K562 (cell line): ENCODE results near the gene ULBP2. TPM values are rescaled to one million over a fixed set of nuclear protein-coding genes. Genes with fewer than 3 reads are reported as not detected.

ENCODE experiments used
- ATF1 ChIP-seq, 2 experiments: fragments of 450-650 bp in 1 of 2; IDR thresholded peaks; 2 replicates each; pipeline ENCODE4 v1.6.1; 2016; ENCODE audit warnings: missing compliant biosample characterization in 1 of 2, missing genetic modification characterization in 1 of 2
- DACH1 ChIP-seq: fragments of 450-650 bp; IDR thresholded peaks from 2 replicates; pipeline ENCODE4 v1.6.1; 2018; ENCODE audit not compliant: partially characterized antibody
- KDM4B ChIP-seq, 2 experiments: fragments of 450-650 bp in 1 of 2; sonication (generic) in 1 of 2; IDR thresholded peaks; 2 replicates each; pipeline ENCODE4 v1.6.1; 2016 to 2017; ENCODE audit warnings: borderline replicate concordance in 2 of 2, antibody characterized with exemption in 1 of 2, low read depth in 1 of 2, mild to moderate bottlenecking in 1 of 2
- KLF10 ChIP-seq: fragments of 250-450 bp; sonication (Bioruptor Pico); IDR thresholded peaks from 2 replicates; pipeline ENCODE4 v1.6.1; 2021; ENCODE audit warnings: matching md5 sums
- MEIS2 ChIP-seq: fragments of 450-650 bp; IDR thresholded peaks from 2 replicates; pipeline ENCODE4 v1.6.1; 2014; ENCODE audit warnings: mild to moderate bottlenecking; ENCODE audit not compliant: partially characterized antibody
- SRSF7 ChIP-seq: fragments of 200-400 bp; formaldehyde crosslinking; optimal IDR thresholded peaks from 2 replicates; pipeline ENCODE3; 2017; ENCODE audit warnings: mild to moderate bottlenecking, low read depth, low read length
- STAT5B ChIP-seq: fragments of 250-450 bp; sonication (Bioruptor Pico); IDR thresholded peaks from 2 replicates; pipeline ENCODE4 v1.8.0; 2021; ENCODE audit warnings: mild to moderate bottlenecking, inconsistent platforms
- TAF1 ChIP-seq: IDR thresholded peaks from 2 replicates; pipeline ENCODE4 v1.6.1; 2011; ENCODE audit warnings: mild to moderate bottlenecking, low read length, moderate library complexity; ENCODE audit not compliant: insufficient read depth, control insufficient read depth, severe bottlenecking; ENCODE audit errors: extremely low read depth
- ZBED1 ChIP-seq: IDR thresholded peaks from 2 replicates; pipeline ENCODE4 v1.6.1; 2014
- ZEB2 ChIP-seq: fragments of 450-650 bp; IDR thresholded peaks from 2 replicates; pipeline ENCODE4 v1.6.1; 2016
- ZNF436 ChIP-seq: fragments of 250-450, 450-650 bp; sonication (Bioruptor Pico); formaldehyde crosslinking; IDR thresholded peaks from 2 replicates; pipeline ENCODE4 v1.7.0; 2020; ENCODE audit warnings: mild to moderate bottlenecking
- ZNF57 ChIP-seq: fragments of 450-650 bp; formaldehyde crosslinking; IDR thresholded peaks from 2 replicates; pipeline ENCODE4 v1.4.0; 2020; ENCODE audit warnings: mild to moderate bottlenecking, moderate library complexity
- ZNF668 ChIP-seq: fragments of 250-450 bp; sonication (Bioruptor Pico); IDR thresholded peaks from 2 replicates; pipeline ENCODE4 v1.8.0; 2022; ENCODE audit warnings: mild to moderate bottlenecking, inconsistent platforms
- polyA plus RNA-seq, 8 experiments: library from polyadenylated mRNA; depleted of rRNA in 4 of 8; stranded (reverse) in 5 of 8; unstranded in 3 of 8; fragments of >200 nt; fragmentation: Nextera tagmentation in 2 of 8; fragmentation: Illumina TruSeq in 1 of 8; extraction: Ambion mirVana in 2 of 8; extraction: Trizol in 1 of 8; gene quantifications; 2 replicates each; pipeline versions ENCODE4 v1.2.1 to v1.2.3, GENCODE V29; 2011 to 2014; ENCODE audit warnings: inconsistent platforms in 1 of 8, missing spikeins in 1 of 8
- total RNA-seq, 7 experiments: library from RNA; depleted of rRNA in 6 of 7; stranded (reverse); fragments of >200 nt in 6 of 7; fragmentation: Illumina TruSeq in 2 of 7; extraction: Trizol in 2 of 7; gene quantifications; 2 replicates each; pipeline versions ENCODE4 v1.2.1 to v1.2.3, GENCODE V29; 2011 to 2021; ENCODE audit warnings: low replicate concordance in 1 of 7
- TF ChIP-seq, protein P1 (sequence below), 2 experiments: fragments of 450-650 bp in 1 of 2; sonication (generic) in 1 of 2; formaldehyde crosslinking in 1 of 2; IDR thresholded peaks; 2 replicates each; pipeline versions ENCODE4 v1.7.1 to v1.9.0; 2016 to 2022; ENCODE audit warnings: inconsistent platforms in 1 of 2, mild to moderate bottlenecking in 1 of 2, missing genetic modification reagents in 1 of 2
- TF ChIP-seq, protein P2 (sequence below): fragments of 450-650 bp; conservative IDR thresholded peaks from 2 replicates; pipeline ENCODE4 v1.6.1; 2016; ENCODE audit warnings: missing genetic modification characterization, low read depth, mild to moderate bottlenecking, missing compliant biosample characterization, moderate library complexity
- TF ChIP-seq, protein P3 (sequence below), 2 experiments: fragments of 450-650 bp in 1 of 2; sonication (generic) in 1 of 2; formaldehyde crosslinking; conservative IDR thresholded peaks; 2 replicates each; pipeline versions ENCODE4 v1.4.0 to v1.8.1; 2020 to 2022; ENCODE audit warnings: mild to moderate bottlenecking in 1 of 2, missing genetic modification reagents in 1 of 2

ULBP2 gene
- total and polyA plus RNA-seq, 9 of the 15 experiments (the other 6 are each of a cell fraction or from before 2014, with no cell fraction given), result 0.50 to 5.3 (median 1.2) TPM

DNA sequence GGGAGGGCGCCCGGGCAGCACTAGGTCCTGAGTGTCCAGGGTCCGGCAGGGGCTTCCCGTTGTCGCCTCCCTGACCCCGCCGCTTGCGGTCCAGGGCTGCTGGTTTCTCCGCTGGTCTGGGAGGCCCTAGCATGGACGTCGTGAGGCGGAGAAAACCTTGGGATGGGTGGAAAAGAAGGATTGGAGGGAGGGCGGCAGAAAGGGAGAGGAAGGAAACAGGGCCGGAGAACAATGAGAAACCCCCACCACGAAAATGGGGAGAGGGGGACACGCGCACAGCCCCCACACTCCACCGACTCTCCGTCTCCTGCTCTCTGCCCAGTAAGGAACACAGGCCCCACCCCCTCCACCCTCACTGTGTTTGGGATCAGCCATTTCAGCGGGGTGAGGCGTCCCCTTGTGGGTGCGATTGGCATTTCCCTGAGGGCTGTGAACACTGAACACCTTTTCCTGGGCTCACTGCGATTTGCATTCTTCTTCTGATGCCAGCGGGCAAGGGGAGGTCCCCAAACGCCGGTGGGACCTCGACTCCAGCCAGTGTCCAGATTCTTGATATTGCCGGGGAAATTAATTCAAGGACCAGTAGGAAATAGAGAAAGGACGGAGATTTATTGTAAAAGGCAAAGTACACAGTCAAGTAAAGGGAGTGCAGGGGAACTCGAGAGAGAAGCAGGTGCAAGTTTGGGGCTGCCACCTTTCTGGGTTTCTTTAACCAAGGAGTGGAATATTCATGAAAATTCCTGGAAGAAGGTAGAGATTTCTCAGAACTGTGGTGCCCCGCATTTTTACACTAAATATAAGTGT, 15.6 kb upstream of the ULBP2 start (continued):
- TF ChIP-seq, protein P1, sequence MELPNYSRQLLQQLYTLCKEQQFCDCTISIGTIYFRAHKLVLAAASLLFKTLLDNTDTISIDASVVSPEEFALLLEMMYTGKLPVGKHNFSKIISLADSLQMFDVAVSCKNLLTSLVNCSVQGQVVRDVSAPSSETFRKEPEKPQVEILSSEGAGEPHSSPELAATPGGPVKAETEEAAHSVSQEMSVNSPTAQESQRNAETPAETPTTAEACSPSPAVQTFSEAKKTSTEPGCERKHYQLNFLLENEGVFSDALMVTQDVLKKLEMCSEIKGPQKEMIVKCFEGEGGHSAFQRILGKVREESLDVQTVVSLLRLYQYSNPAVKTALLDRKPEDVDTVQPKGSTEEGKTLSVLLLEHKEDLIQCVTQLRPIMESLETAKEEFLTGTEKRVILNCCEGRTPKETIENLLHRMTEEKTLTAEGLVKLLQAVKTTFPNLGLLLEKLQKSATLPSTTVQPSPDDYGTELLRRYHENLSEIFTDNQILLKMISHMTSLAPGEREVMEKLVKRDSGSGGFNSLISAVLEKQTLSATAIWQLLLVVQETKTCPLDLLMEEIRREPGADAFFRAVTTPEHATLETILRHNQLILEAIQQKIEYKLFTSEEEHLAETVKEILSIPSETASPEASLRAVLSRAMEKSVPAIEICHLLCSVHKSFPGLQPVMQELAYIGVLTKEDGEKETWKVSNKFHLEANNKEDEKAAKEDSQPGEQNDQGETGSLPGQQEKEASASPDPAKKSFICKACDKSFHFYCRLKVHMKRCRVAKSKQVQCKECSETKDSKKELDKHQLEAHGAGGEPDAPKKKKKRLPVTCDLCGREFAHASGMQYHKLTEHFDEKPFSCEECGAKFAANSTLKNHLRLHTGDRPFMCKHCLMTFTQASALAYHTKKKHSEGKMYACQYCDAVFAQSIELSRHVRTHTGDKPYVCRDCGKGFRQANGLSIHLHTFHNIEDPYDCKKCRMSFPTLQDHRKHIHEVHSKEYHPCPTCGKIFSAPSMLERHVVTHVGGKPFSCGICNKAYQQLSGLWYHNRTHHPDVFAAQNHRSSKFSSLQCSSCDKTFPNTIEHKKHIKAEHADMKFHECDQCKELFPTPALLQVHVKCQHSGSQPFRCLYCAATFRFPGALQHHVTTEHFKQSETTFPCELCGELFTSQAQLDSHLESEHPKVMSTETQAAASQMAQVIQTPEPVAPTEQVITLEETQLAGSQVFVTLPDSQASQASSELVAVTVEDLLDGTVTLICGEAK (IDR thresholded peaks at IDR 0.05), result no peak
- TF ChIP-seq, protein P1 (CRISPR knock-in tag; IDR thresholded peaks at IDR 0.05), result no peak
- no peak for TF ChIP-seq ATF1 (CRISPR knock-in tag; IDR thresholded peaks at IDR 0.05)
- no peak for TF ChIP-seq ATF1 (tag; IDR thresholded peaks at IDR 0.05)
- TF ChIP-seq DACH1, result no peak
- TF ChIP-seq KDM4B (IDR thresholded peaks at IDR 0.05; ENCODE audit: borderline replicate concordance in 2 of 2, low read depth in 1 of 2), result 0 out of 4 replicates have a peak, but pooled peaks of 1 of the 2 experiments have one; percentile 52
- no peak for TF ChIP-seq ZNF668
- TF ChIP-seq ZEB2, result no peak
- TF ChIP-seq KLF10 (CRISPR knock-in tag), result no peak
- TF ChIP-seq MEIS2, result no peak
- TF ChIP-seq STAT5B, result no peak
- no peak for TF ChIP-seq ZNF436 (CRISPR knock-in tag)
- TF ChIP-seq, protein P2, sequence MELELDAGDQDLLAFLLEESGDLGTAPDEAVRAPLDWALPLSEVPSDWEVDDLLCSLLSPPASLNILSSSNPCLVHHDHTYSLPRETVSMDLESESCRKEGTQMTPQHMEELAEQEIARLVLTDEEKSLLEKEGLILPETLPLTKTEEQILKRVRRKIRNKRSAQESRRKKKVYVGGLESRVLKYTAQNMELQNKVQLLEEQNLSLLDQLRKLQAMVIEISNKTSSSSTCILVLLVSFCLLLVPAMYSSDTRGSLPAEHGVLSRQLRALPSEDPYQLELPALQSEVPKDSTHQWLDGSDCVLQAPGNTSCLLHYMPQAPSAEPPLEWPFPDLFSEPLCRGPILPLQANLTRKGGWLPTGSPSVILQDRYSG (tag), result no peak
- no peak for TF ChIP-seq ZBED1
- TF ChIP-seq ZNF57 (CRISPR knock-in tag), result no peak
- no peak for TF ChIP-seq TAF1
- no peak for TF ChIP-seq SRSF7
- TF ChIP-seq, protein P3, sequence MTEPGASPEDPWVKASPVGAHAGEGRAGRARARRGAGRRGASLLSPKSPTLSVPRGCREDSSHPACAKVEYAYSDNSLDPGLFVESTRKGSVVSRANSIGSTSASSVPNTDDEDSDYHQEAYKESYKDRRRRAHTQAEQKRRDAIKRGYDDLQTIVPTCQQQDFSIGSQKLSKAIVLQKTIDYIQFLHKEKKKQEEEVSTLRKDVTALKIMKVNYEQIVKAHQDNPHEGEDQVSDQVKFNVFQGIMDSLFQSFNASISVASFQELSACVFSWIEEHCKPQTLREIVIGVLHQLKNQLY (CRISPR knock-in tag; conservative IDR thresholded peaks at IDR 0.05), result 0 out of 4 replicates have a peak, but pooled peaks of 1 of the 2 experiments have one; percentile 30
